Measurements from ENCODE around the gene FLNC. TPM values are rescaled to one million over a fixed set of nuclear protein-coding genes. Genes with fewer than 3 reads are reported as not detected.

Gene FLNC
- total and polyA plus RNA-seq, 2 of the 4 experiments (the other 2 are of a cell fraction) = 116 to 154 TPM

GRCh38 chr7:128881458-128882125, 51.4 kb downstream of the FLNC start:
- ATAC-seq (ENCODE audit: low read depth) (no peak), DNase-seq (no peak)
- Histone ChIP-seq H3K14ac (replicated peaks; ENCODE audit: low read depth, low read length) (no peak overlapping the region), H2AK9ac (replicated peaks; ENCODE audit: low read depth, low read length, poor library complexity) (peak overlapping the region; percentile 42), H4K8ac (ENCODE audit: low read depth in 2 of 2, low read length in 2 of 2) (no peak overlapping the region), H2BK5ac (ENCODE audit: low read depth, low read length, poor library complexity, severe bottlenecking) (no peak overlapping the region), H2AK5ac (ENCODE audit: low read depth, low read length) (no peak overlapping the region), H2BK15ac (ENCODE audit: low read depth, low read length) (no peak overlapping the region), H3K9me3 (ENCODE audit: control insufficient read depth, insufficient read depth, low read length) (no peaks in the 10 kb centered on the region), H3K4ac (ENCODE audit: low read depth, low read length) (no peak overlapping the region), H3K4me1 (ENCODE audit: control insufficient read depth, insufficient read depth, low read length) (no peaks in the 10 kb centered on the region), H3K9me1 (ENCODE audit: insufficient read depth, low read length) (no peaks in the 10 kb centered on the region), H4K5ac (ENCODE audit: low read depth, low read length) (no peak overlapping the region), H2BK120ac (ENCODE audit: low read depth, low read length) (no peak overlapping the region), H3K56ac (ENCODE audit: extremely low read depth, insufficient read depth, low read length) (no peak overlapping the region), H3K36me3 (ENCODE audit: control insufficient read depth, insufficient read depth, low read length) (no peaks in the 10 kb centered on the region), H2AFZ (replicated peaks; ENCODE audit: low read length, poor library complexity) (peak overlapping the region; percentile 51), H3K9ac (ENCODE audit: low read depth, low read length) (no peak overlapping the region), H4K20me1 (ENCODE audit: insufficient read depth, low read length) (no peaks in the 10 kb centered on the region; the same call in 1 of the 2 replicates), H4K91ac (ENCODE audit: insufficient read depth, low read depth, low read length) (no peak overlapping the region), H3K18ac (ENCODE audit: low read depth, low read length) (no peak overlapping the region), H2BK20ac (ENCODE audit: low read depth, low read length) (no peak overlapping the region), H3K79me1 (ENCODE audit: low read depth in 1 of 2, low read length in 2 of 2) (no peaks in the 10 kb centered on the region), H3K27me3 (ENCODE audit: control insufficient read depth, insufficient read depth, low read length) (peaks cover 7% of the 10 kb centered on the region; the same call in 1 of the 2 replicates), H3K4me3 (ENCODE audit: insufficient read depth, low read depth, low read length) (no peak overlapping the region), H3K27ac (ENCODE audit: insufficient read depth, low read length) (no peak overlapping the region), H3K4me2 (ENCODE audit: low read depth, low read length) (no peak overlapping the region), H3K23ac (ENCODE audit: low read depth, low read length) (no peak overlapping the region)
- dilution Hi-C loops (cut with HindIII; ENCODE audit: low sequenced_read_pairs, unreplicated experiment) = no loop called here
- no TSS peak for BruUV-seq (replicated peaks)
- no peak for TF ChIP-seq CEBPB (IDR thresholded peaks at IDR 0.05; ENCODE audit: low read depth, low read length)
- TF ChIP-seq NFE2L2 (IDR thresholded peaks at IDR 0.05; ENCODE audit: low read depth, low read length) = no peak
- TF ChIP-seq MAZ (IDR thresholded peaks at IDR 0.05; ENCODE audit: borderline replicate concordance, low read depth, low read length) = no peak
- ChIA-PET CTCF (no interaction called here), POLR2A (ENCODE audit: unreplicated experiment) (no interaction called here)
- in situ Hi-C loops (cut with MboI; ENCODE audit: low sequenced_read_pairs) = loop anchor here (5.0 to 25.0 kb wide), 2 partner anchors 274 to 419 kb away; partner anchors contain the start of gene HILPDA
- intact Hi-C loops (cut with micrococcal nuclease) = loop anchor here (5.0 kb wide), 3 partner anchors 269 to 454 kb away; partner anchors contain the start of gene METTL2B
- WGBS, 2 experiments (ENCODE audit: extremely low coverage in 2 of 2, insufficient read length in 1 of 2) = 61% methylated on average over 4 of the region's 10 CpGs; no CpG with 5 or more reads in 1 of the 2 experiments

Data from IMR-90 (cell line).